ENCODE results near the gene BHLHE40.
A peak's percentile ranks its signal among the peaks of the same experiment; 100 is the strongest.

The BHLHE40 gene

GRCh38 chr3:5012367-5012766 lies 33.1 kb downstream of the BHLHE40 start:
- no peak for TF ChIP-seq CTCF (IDR thresholded peaks at IDR 0.05; ENCODE audit: low read depth, low read length)
- no peak for DNase-seq (ENCODE audit: low read depth in 2 of 2)
- H3K4me3 ChIP-seq (replicated peaks in 1 of 2; ENCODE audit: low read depth in 2 of 2, low read length in 2 of 2): no peak overlapping the region

GRCh38 chr3:5013021-5013906 lies 34.0 kb downstream of the BHLHE40 start:
- H3K4me3 ChIP-seq (replicated peaks in 1 of 2; ENCODE audit: low read depth in 2 of 2, low read length in 2 of 2): no peak overlapping the region
- DNase-seq (ENCODE audit: low read depth in 2 of 2): peak in 1 of 2 donors; percentile 70
- TF ChIP-seq CTCF (IDR thresholded peaks at IDR 0.05; ENCODE audit: low read depth, low read length): no peak

GRCh38 chr3:5014391-5014790 lies 35.2 kb downstream of the BHLHE40 start:
- H3K4me3 ChIP-seq (replicated peaks in 1 of 2; ENCODE audit: low read depth in 2 of 2, low read length in 2 of 2): no peak overlapping the region
- DNase-seq (ENCODE audit: low read depth in 2 of 2): peak in 1 of 2 donors; percentile 28
- no peak for TF ChIP-seq CTCF (IDR thresholded peaks at IDR 0.05; ENCODE audit: low read depth, low read length)

- no peak for DNase-seq (ENCODE audit: low read depth in 2 of 2)
- no peak overlapping the region for H3K4me3 ChIP-seq (replicated peaks in 1 of 2; ENCODE audit: low read depth in 2 of 2, low read length in 2 of 2)
- TF ChIP-seq CTCF (IDR thresholded peaks at IDR 0.05; ENCODE audit: low read depth, low read length): no peak
Measured at GRCh38 chr3:5015056-5015455, 35.8 kb downstream of the BHLHE40 start.

DNA sequence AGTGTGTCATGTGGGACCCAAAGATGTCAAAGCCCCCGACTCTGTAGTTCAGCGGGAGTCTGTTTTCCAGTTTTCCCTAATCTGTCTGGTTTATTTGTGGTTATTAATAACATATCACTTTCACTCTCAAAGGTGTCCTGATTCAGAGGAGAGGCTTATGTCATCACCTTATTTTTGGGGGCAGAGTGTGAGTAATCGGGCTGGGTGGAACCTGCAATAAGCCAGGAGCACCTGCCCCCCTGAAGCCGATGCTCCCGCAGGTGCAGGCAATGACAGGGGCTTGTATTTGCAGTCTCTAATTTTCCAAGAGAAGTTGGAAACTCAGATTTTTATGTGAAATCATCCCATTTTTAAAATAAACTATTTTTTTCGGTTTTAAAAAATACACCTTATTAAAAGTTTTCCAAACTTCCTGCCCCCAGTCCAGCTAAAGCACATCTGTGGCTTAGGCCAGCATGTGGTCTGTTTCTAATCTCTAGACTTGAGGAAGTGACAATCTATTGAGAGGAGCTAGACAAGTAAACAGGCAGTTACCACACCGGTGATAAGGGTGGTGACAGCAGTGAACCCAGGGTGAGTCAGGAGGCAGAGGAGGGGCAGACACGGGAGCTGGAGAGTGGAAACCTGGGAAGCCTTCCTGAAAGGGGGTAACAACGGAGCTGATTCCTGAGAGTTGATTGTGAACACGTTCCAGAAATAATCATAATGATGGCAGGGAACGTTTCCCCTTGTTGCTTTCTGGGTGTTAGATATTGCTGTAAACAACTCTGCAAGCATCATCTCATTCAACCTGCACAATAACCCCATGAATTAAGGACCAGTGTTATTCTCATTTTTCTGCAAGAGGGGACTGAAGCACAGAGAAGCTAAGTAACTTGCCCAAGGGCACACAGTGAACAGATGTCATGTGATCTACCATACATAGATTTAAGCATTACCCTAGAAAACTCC lies 37.2 kb downstream of the BHLHE40 start:
- TF ChIP-seq CTCF (IDR thresholded peaks at IDR 0.05; ENCODE audit: low read depth, low read length): no peak
- H3K4me3 ChIP-seq (replicated peaks in 1 of 2; ENCODE audit: low read depth in 2 of 2, low read length in 2 of 2): no peak overlapping the region
- peak; percentile 62 for DNase-seq (ENCODE audit: low read depth in 2 of 2)

GRCh38 chr3:5017925-5018531 lies 38.8 kb downstream of the BHLHE40 start:
- TF ChIP-seq CTCF (IDR thresholded peaks at IDR 0.05; ENCODE audit: low read depth, low read length): no peak
- no peak overlapping the region for H3K4me3 ChIP-seq (replicated peaks in 1 of 2; ENCODE audit: low read depth in 2 of 2, low read length in 2 of 2)
- peak; percentile 43 to 70 for DNase-seq (ENCODE audit: low read depth in 2 of 2)

Data from cardiac fibroblast (primary cell).